A673 (cell line): Measurements from ENCODE around the gene LCN1. TPM values are rescaled to one million over a fixed set of nuclear protein-coding genes. Genes with fewer than 3 reads are reported as not detected.
A peak's percentile ranks its signal among the peaks of the same experiment; 100 is the strongest.

Source experiments
- BruUV-seq: library from RNA; stranded (reverse); fragments of 400-500 nt; replicated peaks from 2 replicates; lab custom pipeline; 2021; lab: Mats Ljungman, UMichigan
- CTCF ChIA-PET: fragments of 300-600 bp; sonication (Branson Sonifier 250); formaldehyde crosslinking; loops from one replicate; lab custom pipeline; 2022; ENCODE audit warnings: antibody characterized with exemption; lab: Charles Lee
- POLR2A ChIA-PET: fragments of 300-600 bp; sonication (Branson Sonifier 250); formaldehyde crosslinking; loops from one replicate; lab custom pipeline; 2022; ENCODE audit warnings: antibody characterized with exemption; ENCODE audit not compliant: low non-redundant PET; lab: Charles Lee
- DNase-seq: peaks from one replicate; pipeline ENCODE4 v3.0.0-alpha.2; 2015; ENCODE audit warnings: low spot score
- H3K27ac ChIP-seq: fragments of 200-600 bp; sonication (generic); 2 replicates; pipeline ENCODE4 v1.5.1; 2016; ENCODE audit warnings: mixed run types, low read depth, mild to moderate bottlenecking, mixed read lengths, antibody characterized with exemption, low read length; ENCODE audit not compliant: poor library complexity, severe bottlenecking
- H3K27me3 ChIP-seq: fragments of 200-600 bp; sonication (generic); replicated peaks from 2 replicates; pipeline ENCODE4 v1.6.1; 2017; ENCODE audit warnings: mixed run types, low read depth, mild to moderate bottlenecking, mixed read lengths, antibody characterized with exemption, low read length; ENCODE audit not compliant: insufficient read depth, poor library complexity
- H3K36me3 ChIP-seq: fragments of 200-600 bp; sonication (generic); 2 replicates; pipeline ENCODE4 v1.6.1; 2016; ENCODE audit warnings: mixed run types, mild to moderate bottlenecking, mixed read lengths, antibody characterized with exemption, low read length; ENCODE audit not compliant: insufficient read depth, poor library complexity, severe bottlenecking
- H3K4me1 ChIP-seq: fragments of 200-600 bp; sonication (generic); 2 replicates; pipeline ENCODE4 v1.6.1; 2017; ENCODE audit warnings: mixed run types, mild to moderate bottlenecking, mixed read lengths, antibody characterized with exemption, low read length; ENCODE audit not compliant: insufficient read depth, poor library complexity, severe bottlenecking
- H3K4me3 ChIP-seq: fragments of 200-600 bp; sonication (generic); 2 replicates; pipeline ENCODE4 v1.5.1; 2016; ENCODE audit warnings: low read depth, mixed run types, mild to moderate bottlenecking, mixed read lengths, low read length; ENCODE audit not compliant: poor library complexity, severe bottlenecking
- H3K9me3 ChIP-seq: fragments of 200-600 bp; sonication (generic); 2 replicates; pipeline ENCODE4 v1.6.1; 2016; ENCODE audit warnings: mixed run types, low read depth, mild to moderate bottlenecking, mixed read lengths, antibody characterized with exemption, low read length; ENCODE audit not compliant: poor library complexity, severe bottlenecking
- EZH2 ChIP-seq: fragments of 200-600 bp; sonication (generic); IDR thresholded peaks from 2 replicates; pipeline ENCODE4 v1.6.1; 2017; ENCODE audit warnings: borderline replicate concordance, low read depth, mild to moderate bottlenecking, mixed read lengths, antibody characterized with exemption, low read length; ENCODE audit not compliant: poor library complexity, severe bottlenecking
- intact Hi-C: fragments of 100-400 bp; cut with micrococcal nuclease; formaldehyde crosslinking; loops from one replicate; pipeline ENCODE4 v1.10.0; 2022; ENCODE audit not compliant: unreplicated experiment
- total RNA-seq: library from RNA; stranded (reverse); gene quantifications from 2 replicates; pipeline ENCODE4 v1.2.3, GENCODE V29; 2021
- TF ChIP-seq, protein P1 (sequence below): fragments of 300-800, 200-600 bp; sonication (generic); conservative IDR thresholded peaks from 2 replicates; pipeline ENCODE4 v1.5.1; 2017; ENCODE audit warnings: low read depth, mild to moderate bottlenecking, antibody characterized with exemption, low read length, moderate library complexity, mixed read lengths

Gene LCN1
- total RNA-seq, 1 experiment from 2014 or later, result not detected

DNA sequence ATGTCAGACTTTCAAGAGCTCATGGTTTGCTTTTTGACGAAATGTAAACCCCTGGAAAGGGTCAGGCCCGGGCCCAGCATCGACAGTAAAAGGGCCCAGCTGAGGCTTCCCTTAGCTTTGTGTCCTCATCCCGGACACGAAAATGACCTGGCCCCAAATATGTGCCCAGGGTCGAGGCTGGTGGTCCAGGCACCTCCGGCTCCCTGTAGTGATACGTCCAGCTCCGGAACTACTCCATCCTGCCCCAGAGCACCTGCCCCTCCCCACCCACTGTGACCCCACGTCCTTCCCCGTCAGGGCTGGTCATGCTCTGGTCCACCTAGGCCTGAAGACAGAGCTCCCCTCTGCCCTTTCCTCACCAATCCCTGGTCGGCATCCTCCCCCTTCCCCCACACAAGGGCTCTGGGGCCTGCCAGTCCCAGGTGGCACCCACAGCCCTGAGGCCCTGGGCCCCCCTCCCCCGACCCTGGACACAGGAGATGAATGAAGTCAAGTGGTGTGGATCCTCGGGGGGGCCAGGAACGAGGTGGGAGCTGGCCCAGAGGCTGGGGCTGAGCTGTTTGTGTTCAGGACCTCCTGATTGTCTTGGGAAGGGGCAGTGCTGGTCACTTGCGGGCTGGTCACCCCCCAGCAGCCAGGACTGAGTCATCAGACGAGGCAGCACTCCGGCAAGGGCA is 30.9 kb downstream of the LCN1 start:
- Histone ChIP-seq H3K9me3 (no peaks in the 10 kb centered on the region), H3K27ac (no peak overlapping the region), H3K4me1 (no peaks in the 10 kb centered on the region), H3K36me3 (no peaks in the 10 kb centered on the region), H3K27me3 (no peaks in the 10 kb centered on the region), H3K4me3 (no peak overlapping the region)
- ChIA-PET POLR2A (no interaction called here), CTCF (no interaction called here)
- intact Hi-C loops, result no loop called here
- TF ChIP-seq, protein P1, sequence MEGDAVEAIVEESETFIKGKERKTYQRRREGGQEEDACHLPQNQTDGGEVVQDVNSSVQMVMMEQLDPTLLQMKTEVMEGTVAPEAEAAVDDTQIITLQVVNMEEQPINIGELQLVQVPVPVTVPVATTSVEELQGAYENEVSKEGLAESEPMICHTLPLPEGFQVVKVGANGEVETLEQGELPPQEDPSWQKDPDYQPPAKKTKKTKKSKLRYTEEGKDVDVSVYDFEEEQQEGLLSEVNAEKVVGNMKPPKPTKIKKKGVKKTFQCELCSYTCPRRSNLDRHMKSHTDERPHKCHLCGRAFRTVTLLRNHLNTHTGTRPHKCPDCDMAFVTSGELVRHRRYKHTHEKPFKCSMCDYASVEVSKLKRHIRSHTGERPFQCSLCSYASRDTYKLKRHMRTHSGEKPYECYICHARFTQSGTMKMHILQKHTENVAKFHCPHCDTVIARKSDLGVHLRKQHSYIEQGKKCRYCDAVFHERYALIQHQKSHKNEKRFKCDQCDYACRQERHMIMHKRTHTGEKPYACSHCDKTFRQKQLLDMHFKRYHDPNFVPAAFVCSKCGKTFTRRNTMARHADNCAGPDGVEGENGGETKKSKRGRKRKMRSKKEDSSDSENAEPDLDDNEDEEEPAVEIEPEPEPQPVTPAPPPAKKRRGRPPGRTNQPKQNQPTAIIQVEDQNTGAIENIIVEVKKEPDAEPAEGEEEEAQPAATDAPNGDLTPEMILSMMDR, result no peak
- no peak for TF ChIP-seq EZH2
- no TSS peak for BruUV-seq
- DNase-seq, result no peak

DNA sequence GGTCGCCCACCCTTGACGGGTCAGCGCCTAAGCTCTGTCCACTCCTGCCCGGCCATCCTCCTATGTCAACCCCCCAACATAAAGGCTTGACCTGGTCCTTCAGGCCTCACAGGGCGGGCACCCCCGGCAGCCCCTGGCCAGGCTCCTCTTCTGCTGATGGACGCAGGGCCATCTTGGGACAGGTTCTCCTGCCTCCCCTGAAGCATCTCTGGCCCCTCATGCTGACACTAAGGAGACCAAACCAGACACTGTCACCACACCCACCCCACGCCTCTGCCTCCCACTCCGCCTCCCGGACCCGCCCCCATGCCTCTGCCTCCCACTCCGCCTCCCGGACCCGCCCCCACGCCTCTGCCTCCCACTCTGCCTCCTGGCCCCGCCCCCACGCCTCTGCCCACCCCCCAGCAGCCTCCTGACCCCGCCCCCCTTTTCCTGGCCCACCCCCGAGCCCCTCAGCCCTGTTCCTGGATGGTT is 31.5 kb downstream of the LCN1 start:
- TF ChIP-seq, protein P1, result no peak
- TF ChIP-seq EZH2, result no peak
- Histone ChIP-seq H3K4me1 (no peaks in the 10 kb centered on the region), H3K9me3 (no peaks in the 10 kb centered on the region), H3K4me3 (no peak overlapping the region), H3K27me3 (no peaks in the 10 kb centered on the region), H3K27ac (no peak overlapping the region), H3K36me3 (no peaks in the 10 kb centered on the region)
- no TSS peak for BruUV-seq
- peak; percentile 11 for DNase-seq
- intact Hi-C loops, result no loop called here
- CTCF ChIA-PET, result interaction anchor here (0.9 kb wide), 1 partner anchor 154 kb away, joined by 4 read pairs; no protein-coding TSS in a partner anchor
- POLR2A ChIA-PET, result no interaction called here

DNA sequence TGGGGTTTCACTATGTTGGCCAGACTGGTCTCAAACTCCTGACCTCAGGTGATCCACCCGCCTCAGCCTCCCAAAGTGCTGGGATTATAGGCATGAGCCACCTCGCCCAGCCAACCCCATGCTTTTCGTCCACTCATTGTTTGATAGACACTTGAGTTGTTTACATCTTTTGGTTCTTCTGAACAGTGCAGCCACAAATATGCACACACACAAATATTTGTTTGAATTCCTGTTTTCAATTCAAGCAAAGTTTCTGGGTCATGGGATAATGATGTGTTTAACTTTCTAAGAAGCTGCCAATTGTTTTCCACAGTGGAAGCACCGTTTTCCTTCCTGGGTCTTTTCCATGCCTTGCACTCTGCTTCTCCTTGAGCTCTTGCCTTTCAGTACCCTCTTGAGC is 33.5 kb downstream of the LCN1 start:
- POLR2A ChIA-PET, result no interaction called here
- H3K4me3 ChIP-seq, result no peak overlapping the region
- DNase-seq, result no peak
- H3K27ac ChIP-seq, result no peak overlapping the region
- H3K4me1 ChIP-seq, result no peaks in the 10 kb centered on the region
- CTCF ChIA-PET, result no interaction called here
- TF ChIP-seq EZH2, result no peak
- TF ChIP-seq, protein P1, result no peak
- no peaks in the 10 kb centered on the region for H3K36me3 ChIP-seq
- H3K9me3 ChIP-seq, result no peaks in the 10 kb centered on the region
- H3K27me3 ChIP-seq, result no peaks in the 10 kb centered on the region
- BruUV-seq, result no TSS peak
- intact Hi-C loops, result no loop called here
